Esophagus squamous epithelium (tissue), 5 donors: ENCODE results near the gene PLSCR3. TPM values are rescaled to one million over a fixed set of nuclear protein-coding genes. Genes with fewer than 3 reads are reported as not detected.
A peak's percentile ranks its signal among the peaks of the same experiment; 100 is the strongest.

Source experiments
- DNase-seq: peaks from one replicate; lab custom pipeline; 2025; lab: John Stamatoyannopoulos, UW
- H3K27ac ChIP-seq, 4 donors: fragments of 200-600 bp; sonication (generic); one replicate each; pipeline ENCODE4 v1.5.1; 2016 to 2019; ENCODE audit warnings: mild to moderate bottlenecking in 1 of 4
- H3K27me3 ChIP-seq, 4 donors: fragments of 200-600 bp; sonication (generic); 1 replicate in 3 of 4; 2 replicates in 1 of 4; pipeline versions ENCODE4 v1.5.1 to v1.6.0; 2017 to 2021; ENCODE audit warnings: antibody characterized with exemption in 1 of 4
- H3K36me3 ChIP-seq, 3 donors: fragments of 200-600 bp; sonication (generic); one replicate each; pipeline ENCODE4 v1.5.1; 2016 to 2019
- H3K4me1 ChIP-seq, 3 donors: fragments of 200-600 bp; sonication (generic); one replicate each; pipeline ENCODE4 v1.5.1; 2017 to 2019
- H3K4me3 ChIP-seq, 4 donors: fragments of 200-600 bp; sonication (generic); 1 replicate in 3 of 4; 2 replicates in 1 of 4; pipeline ENCODE4 v1.5.1; 2016 to 2019; ENCODE audit warnings: mild to moderate bottlenecking in 2 of 4, moderate library complexity in 1 of 4
- H3K9me3 ChIP-seq, 3 donors: fragments of 200-600 bp; sonication (generic); one replicate each; pipeline ENCODE4 v1.5.1; 2016 to 2019
- CTCF ChIP-seq, 6 experiments: fragments of 450-650 bp in 4 of 6; fragments of 200-600 bp in 2 of 6; sonication (generic) in 2 of 6; IDR thresholded peaks; one replicate each; pipeline ENCODE4 v1.5.1; 2016 to 2019; ENCODE audit warnings: antibody characterized with exemption in 6 of 6, mild to moderate bottlenecking in 4 of 6, moderate library complexity in 4 of 6
- POLR2A ChIP-seq, 4 donors: fragments of 450-650 bp; IDR thresholded peaks; one replicate each; pipeline ENCODE4 v1.6.1; 2017; ENCODE audit warnings: antibody characterized with exemption in 4 of 4, mild to moderate bottlenecking in 4 of 4, moderate library complexity in 3 of 4
- WGBS, 2 donors: methylation state at CpG; one replicate each; pipeline ENCODE4 v1.1.5; 2018; 5-methylcytosine and 5-hydroxymethylcytosine counted together
- intact Hi-C: fragments of 100-400 bp; cut with DNase I; formaldehyde crosslinking; loops from one replicate; pipeline ENCODE4 v1.15.0; 2022
- total RNA-seq, 4 donors: library from RNA; depleted of rRNA; stranded (reverse); fragments of >200 nt; gene quantifications; one replicate each; pipeline ENCODE4 v1.1.0, GENCODE V29; 2016
- donor health status: DM: yes; HTN: yes; CAD: no.

PLSCR3 gene
- 10 to 100 TPM; 18.6 to 33.5 (median 24.7) TPM for total RNA-seq

- TF ChIP-seq CTCF (IDR thresholded peaks at IDR 0.05) (peak in 4 of 6 experiments; percentile 17 to 48 (median 35)), POLR2A (IDR thresholded peaks at IDR 0.05) (peak in 3 of 4 donors; percentile 23 to 94 (median 85))
- peak within 1 kb of the TSS; percentile 75 to 93 (median 86) for H3K4me3 ChIP-seq
- no peak for DNase-seq
- peak within 1 kb of the TSS; percentile 87 to 97 (median 94) for H3K27ac ChIP-seq
- peaks cover 6 to 37% (median 8%) of the 10 kb centered on the region in 3 donors for H3K36me3 ChIP-seq
- H3K27me3 ChIP-seq: no peaks in the 10 kb centered on the region
- no peaks in the 10 kb centered on the region for H3K9me3 ChIP-seq
- intact Hi-C loops: no loop called here
- H3K4me1 ChIP-seq: peaks cover 11 to 32% (median 17%) of the 10 kb centered on the region in 3 donors
- WGBS, 2 donors: 0% methylated on average over 6 to 9 of the region's 71 CpGs
These were observed at the start of gene PLSCR3 for GRCh38 chr17:7394452-7395191. Gene PLSCR3 (minus strand): TSS chr17:7394525. CDS start chr17:7394110, 415 bp downstream.

- TF ChIP-seq CTCF (IDR thresholded peaks at IDR 0.05): no peak
- no peak for TF ChIP-seq POLR2A (IDR thresholded peaks at IDR 0.05)
- Histone ChIP-seq H3K9me3 (no peaks in the 10 kb centered on the region), H3K27ac (peak overlapping the region; percentile 39 to 80 (median 57)), H3K27me3 (peaks cover 0 to 68% (median 8%) of the 10 kb centered on the region in 4 donors), H3K4me3 (no peak overlapping the region), H3K36me3 (no peaks in the 10 kb centered on the region), H3K4me1 (peaks cover 35 to 66% (median 45%) of the 10 kb centered on the region in 3 donors)
- WGBS, 2 donors: 54 to 76% methylated on average over 7 of the region's 7 CpGs
- intact Hi-C loops: loop anchor here (5.0 kb wide), 1 partner anchor 34 kb away; the partner anchor contains the start of gene ZBTB4
- DNase-seq: no peak
These were observed 49.5 kb upstream of the PLSCR3 start for GRCh38 chr17:7443499-7444485.

GRCh38 chr17:7442142-7442541 lies 47.8 kb upstream of the PLSCR3 start:
- DNase-seq: no peak
- intact Hi-C loops: loop anchor here (5.0 kb wide), 1 partner anchor 35 kb away; the partner anchor contains the start of gene ZBTB4
- TF ChIP-seq POLR2A (IDR thresholded peaks at IDR 0.05) (no peak), CTCF (IDR thresholded peaks at IDR 0.05) (no peak)
- H3K4me3 ChIP-seq: no peak overlapping the region
- H3K9me3 ChIP-seq: no peaks in the 10 kb centered on the region
- H3K27me3 ChIP-seq: peaks cover 0 to 67% (median 8%) of the 10 kb centered on the region in 4 donors
- 79 to 100% methylated on average over 2 of the region's 2 CpGs for WGBS, 2 donors
- peaks cover 52 to 82% (median 62%) of the 10 kb centered on the region in 3 donors for H3K4me1 ChIP-seq
- no peak overlapping the region for H3K27ac ChIP-seq
- H3K36me3 ChIP-seq: no peaks in the 10 kb centered on the region

- Histone ChIP-seq H3K4me3 (no peak overlapping the region), H3K27me3 (peaks cover 0 to 61% (median 6%) of the 10 kb centered on the region in 4 donors), H3K36me3 (no peaks in the 10 kb centered on the region), H3K27ac (no peak overlapping the region), H3K9me3 (no peaks in the 10 kb centered on the region), H3K4me1 (peaks cover 60 to 82% (median 65%) of the 10 kb centered on the region in 3 donors)
- no peak for DNase-seq
- intact Hi-C loops: loop anchor here (5.0 kb wide), 1 partner anchor 36 kb away; the partner anchor contains the start of gene ZBTB4
- 31 to 47% methylated on average over 5 to 7 of the region's 7 CpGs for WGBS, 2 donors
- TF ChIP-seq POLR2A (IDR thresholded peaks at IDR 0.05): no peak
- TF ChIP-seq CTCF (IDR thresholded peaks at IDR 0.05): no peak
These were observed 46.9 kb upstream of the PLSCR3 start for GRCh38 chr17:7441266-7441665.
